Measurements from ENCODE around the gene MGST2.
A peak's percentile ranks its signal among the peaks of the same experiment; 100 is the strongest.
"Not testable (repeated sequence)": the region's sequence is repeated elsewhere in the genome, so short reads cannot be mapped to it uniquely, and the experiment has no call there.

The MGST2 gene

DNA sequence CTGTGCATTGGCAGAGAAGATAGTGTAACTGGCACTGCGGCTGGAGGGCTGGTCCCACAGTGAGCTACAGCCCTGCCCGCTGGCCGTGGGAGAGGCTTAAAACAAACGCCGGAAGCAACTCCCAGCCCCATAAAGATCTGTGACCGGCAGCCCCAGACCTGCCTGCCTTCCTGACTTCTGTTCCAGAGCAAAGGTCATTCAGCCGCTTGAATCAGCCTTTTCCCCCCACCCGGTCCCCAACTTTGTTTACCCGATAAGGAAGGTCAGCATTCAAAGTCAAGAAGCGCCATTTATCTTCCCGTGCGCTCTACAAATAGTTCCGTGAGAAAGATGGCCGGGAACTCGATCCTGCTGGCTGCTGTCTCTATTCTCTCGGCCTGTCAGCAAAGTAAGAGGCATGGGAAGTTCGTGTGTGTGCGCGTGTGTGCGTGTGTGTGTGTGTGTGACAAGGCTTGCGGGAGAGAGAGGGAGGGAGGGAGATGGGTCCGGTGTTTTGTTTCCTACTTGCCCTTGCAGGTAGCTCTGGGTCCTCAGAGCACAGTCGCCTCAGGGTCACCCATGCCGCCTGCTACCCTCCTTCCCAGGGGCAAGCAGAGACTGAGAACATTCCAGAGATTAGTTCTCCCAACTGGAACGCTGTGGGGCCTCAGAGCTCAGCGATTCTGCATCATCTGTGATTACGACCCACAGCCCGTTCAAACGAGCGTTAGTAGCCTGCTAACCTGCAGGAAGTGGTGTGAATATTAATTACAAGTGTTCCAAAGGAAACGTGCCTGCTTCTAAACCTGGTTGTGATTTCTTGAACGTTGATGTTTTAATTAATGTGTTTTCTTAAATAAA lies at the start of gene MGST2:
MGST2 (plus strand) TSS at position 130 of the 840 bp plus-strand sequence; CDS start at position 331, 201 bp downstream.
- peak; percentile 62 for DNase-seq (ENCODE audit: low read depth)

DNA sequence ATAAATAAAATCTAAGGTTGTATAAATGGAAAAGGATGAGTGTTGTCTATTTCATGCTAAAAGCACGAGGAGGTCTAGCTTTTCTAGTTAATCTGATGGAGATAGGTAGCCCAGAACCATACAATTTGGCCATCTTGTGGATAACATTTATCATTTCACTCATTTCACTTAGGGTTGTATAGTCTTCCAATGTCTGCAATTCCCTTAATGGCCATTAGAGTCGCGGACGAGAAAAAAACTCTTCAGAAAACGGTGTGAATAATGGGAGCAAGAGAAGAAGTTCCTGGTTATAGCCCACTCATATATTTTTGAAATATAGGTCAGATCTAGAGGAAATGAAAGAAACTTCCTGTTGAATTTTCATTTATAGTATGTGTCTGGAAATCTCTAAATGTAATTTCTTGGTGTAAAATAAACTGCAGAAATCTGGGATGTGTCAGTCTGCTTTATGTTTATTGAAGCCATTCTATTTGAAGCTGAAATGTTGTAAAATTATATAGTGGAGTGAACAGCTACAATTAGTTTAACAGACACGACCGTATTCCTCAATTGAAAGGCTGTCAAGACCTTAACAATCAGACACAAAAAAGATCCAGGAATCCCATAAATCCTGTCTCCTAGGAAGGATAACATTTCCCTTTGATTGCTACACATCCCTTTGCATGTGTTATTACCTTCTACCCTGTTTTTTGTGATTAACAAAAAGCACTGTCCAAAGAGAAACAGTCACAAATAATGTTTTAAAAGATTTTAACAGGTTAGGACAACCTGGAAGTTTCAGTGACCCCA lies 47.7 kb upstream of the MGST2 start:
- no peak for DNase-seq (ENCODE audit: low read depth)

DNA sequence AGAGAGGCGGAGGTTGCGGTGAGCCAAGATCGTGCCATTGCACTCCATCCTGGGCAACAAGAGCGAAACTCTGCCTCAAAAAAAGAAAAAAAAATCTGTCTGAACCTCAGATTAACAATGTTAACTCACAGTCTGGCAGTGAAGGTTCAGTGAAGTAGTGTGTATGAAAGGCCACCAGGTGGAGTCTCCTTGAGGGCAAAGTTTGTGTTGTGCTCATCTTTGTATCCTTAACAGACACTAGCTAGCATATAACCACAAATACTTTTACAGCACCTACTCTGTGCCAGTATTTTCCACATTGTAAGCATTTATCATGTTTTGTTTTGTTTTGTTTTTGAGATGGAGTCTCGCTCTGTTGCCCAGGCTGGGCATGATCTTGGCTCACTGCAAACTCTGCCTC lies 46.0 kb upstream of the MGST2 start:
- no peak for DNase-seq (ENCODE audit: low read depth)

DNA sequence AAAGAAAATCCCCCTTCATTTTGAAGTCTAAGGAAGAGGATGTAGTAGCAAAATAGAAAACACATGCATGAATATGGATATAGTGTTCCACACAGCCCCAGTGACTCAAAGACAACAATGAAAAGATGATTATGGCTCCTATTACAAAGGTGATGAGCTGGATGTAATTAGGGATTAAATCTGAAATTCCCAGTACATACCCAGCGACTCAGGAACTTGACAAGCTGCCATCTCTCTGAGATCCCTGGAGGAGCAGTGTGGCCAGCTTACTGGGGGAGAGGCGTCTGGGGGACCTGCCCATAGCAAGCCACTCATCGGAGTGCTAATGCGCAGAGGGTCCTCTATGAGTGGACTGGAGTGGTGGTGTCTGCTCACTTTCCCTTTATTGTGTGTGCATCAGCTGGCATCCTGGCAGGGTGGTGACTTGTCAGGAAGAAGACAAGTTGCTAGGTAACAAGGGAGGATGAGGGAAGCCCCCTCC lies 42.7 kb upstream of the MGST2 start:
- no peak for DNase-seq (ENCODE audit: low read depth)

DNA sequence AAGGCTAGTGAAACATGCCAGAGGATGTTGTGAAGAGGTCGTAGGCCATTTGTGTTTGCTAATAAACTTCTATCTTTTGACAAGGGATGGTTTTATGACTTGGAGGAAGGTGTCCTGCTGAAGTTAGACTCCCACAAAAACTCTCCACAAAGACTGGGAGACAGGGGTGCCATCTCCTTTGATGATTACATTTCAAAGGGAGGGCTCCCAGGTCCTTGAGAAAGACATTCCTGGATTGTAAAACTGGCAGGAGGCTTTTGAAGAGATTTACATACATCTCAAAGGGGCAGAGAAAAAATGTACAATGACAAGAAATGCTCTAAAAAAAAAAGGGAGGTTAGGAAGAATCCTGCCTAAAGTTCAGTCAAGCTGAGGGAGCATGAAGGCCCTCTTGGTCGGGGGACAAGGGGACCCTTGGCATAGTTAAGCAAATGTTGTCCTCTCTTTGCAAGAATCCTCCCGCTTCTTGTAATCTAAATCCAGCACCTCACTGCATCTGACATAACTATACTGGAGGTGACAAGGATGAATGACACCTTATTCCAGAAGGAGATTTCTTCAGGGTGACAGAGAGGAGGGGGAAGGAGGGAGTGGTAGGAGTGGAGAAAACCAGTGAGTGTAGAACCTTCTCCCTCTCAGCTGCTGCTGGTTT lies 41.1 kb upstream of the MGST2 start:
- DNase-seq (ENCODE audit: low read depth), result no peak

DNA sequence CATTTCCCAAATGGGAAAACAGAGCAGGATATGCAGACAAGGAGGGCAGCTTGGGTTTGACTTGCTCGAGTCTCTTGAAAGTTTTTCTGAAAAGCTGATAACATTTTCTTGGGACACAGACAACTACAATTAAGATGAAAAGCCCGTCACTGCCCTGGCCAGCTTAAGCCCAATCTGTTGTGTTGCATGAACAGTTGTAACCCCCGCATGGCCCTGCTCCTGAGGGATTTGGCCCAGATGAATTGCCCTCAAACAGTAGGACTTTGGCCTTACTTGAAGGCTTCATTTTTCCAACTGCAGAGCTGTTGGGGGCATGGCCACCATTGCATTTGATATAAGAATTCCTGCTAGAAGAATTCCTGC lies 40.5 kb upstream of the MGST2 start:
- DNase-seq (ENCODE audit: low read depth), result no peak

DNA sequence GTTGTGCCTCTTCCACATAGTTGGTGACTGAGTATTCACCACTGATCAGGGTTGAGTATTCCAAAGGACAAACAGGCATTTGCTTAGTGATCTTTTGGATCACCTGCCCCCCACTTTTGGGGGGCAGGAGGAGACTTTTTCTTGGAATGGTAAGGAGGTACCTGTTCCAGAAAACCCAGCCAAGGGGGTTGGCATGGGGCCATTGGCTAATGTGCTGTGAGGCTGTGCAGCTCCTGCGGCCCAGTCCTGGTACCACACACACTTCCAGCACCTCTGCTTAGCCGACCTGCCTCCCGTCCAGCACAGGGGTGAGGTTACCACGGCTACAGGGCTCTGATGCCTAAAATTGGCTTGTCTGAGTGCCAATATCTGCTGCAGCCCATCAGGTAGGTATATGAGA lies 40.1 kb upstream of the MGST2 start:
- no peak for DNase-seq (ENCODE audit: low read depth)

DNA sequence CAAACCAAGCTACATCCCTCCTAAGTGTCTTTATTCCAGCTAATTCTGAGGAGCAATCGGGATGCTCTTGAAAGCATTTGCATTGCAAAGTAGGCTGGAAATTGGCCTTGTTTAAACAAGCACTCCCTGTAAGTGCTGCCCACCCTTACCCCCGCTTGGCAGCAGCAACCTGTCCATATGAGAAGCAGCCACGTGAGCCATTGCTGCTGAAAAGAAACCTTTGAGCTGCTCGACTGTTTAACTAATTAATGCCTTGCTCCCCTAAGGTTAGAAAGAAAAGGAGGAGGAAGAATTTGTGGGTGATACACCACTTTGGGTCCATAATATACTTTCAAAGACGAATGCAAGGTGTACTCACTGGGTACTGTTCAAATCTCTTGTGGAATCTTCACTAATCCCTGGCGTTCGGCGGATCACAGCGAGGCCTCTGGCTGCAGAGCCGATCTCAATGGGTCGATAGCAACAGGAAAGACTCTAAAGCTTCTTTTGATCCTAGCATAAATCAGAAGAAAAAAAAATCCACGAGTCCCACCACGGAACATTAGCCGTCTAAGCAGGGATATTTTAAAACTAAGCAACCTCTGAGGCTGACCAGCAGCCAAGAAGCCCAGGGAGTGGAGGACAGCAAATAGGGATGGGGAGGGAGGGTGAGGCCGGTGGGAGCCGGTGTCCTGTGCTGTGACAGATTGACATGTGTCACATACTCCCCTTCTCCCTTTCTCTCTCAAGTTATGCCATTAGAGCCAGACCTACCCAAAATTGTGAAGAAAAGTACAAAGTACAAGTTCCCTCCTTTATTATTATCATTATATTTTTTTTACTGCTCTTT lies 37.2 kb upstream of the MGST2 start:
- DNase-seq (ENCODE audit: low read depth), result no peak

DNA sequence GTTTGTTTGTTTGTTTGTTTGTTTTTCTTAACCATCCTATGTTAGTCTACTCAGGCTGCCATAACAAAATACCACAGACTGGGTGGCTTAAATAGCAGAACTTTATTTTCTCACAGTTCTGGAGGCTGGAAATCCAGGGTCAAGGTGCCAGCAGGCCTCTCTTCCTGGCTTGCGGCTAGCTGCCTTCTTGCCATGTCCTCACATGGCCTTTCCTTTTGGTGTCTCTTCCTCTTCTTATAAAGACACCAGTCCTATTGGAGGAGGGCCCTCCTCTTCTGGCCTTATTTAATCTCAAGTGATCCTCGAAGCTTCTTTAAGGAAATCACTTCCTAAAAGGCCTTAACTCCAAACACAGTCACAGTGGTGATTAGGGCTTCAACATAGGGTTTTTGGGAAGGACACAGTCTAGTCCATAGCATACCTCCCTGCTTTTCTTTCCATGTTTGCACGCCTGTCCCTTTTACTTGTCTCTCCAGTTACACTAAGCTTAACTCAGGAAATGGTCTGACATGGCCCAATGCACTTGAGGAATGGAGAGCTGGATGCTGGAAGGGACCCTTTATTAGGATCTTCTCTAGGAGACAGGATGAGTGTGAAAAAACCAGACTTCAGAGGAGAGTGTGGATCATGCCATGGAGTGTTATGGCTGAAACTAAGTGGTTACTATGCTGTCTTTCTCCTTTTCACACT lies 36.0 kb upstream of the MGST2 start:
- no peak for DNase-seq (ENCODE audit: low read depth)

DNA sequence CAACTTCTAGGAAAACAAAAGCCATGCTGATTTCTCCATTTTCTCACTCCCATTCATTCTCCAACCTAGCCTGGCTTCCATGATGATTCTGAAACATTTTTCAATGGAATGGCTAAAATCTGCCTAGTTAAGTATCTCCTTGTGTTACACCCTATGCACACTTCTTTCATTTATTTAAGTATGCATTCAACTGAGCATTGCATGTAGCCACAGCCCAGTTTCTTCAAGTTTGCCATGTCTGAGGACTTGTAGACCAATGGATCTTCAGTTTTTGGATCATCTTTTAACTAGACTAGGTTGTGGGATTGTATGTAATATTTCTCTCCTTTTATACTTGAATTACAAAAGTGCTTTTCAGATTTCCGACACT lies 35.5 kb upstream of the MGST2 start:
- DNase-seq (ENCODE audit: low read depth), result no peak

DNA sequence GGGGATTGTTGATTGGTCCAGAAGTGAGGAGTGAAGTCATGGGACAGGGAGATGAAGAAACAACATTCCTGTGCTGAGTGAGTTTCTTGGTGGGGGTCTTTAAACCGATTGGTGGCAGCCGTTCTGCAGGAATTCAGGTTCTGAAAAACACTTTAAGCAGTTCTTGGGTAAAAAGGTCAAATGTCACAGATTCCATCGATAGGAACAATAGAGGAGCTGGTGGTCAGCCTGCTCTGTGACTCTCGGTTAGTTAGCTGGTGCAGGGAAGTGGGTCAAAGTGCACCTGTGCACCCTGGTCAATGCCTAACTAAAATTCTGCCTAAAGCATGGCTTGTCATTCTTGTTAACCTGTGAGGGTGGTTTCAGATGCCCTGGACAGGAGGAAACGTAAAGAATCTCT lies 34.6 kb upstream of the MGST2 start:
- no peak for DNase-seq (ENCODE audit: low read depth)

DNA sequence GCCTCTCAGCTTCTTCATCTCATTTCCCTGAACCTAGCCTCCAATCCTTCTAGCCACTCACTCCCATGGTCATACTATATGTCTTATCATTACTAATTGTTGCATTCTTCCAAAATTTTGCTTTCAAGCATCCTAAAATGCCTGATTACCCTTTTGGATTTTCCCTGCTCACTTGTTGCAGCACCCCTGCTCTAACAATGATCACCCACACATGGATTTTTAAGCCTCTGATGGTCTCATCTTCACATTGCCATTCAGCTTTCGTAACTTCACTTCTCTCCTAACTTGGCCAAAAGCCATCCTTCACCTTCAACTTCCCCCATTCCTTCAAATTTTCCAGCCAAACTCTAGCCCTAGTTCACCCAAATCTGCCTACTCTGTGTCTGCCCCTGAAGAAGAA lies 33.8 kb upstream of the MGST2 start:
- no peak for DNase-seq (ENCODE audit: low read depth)

DNA sequence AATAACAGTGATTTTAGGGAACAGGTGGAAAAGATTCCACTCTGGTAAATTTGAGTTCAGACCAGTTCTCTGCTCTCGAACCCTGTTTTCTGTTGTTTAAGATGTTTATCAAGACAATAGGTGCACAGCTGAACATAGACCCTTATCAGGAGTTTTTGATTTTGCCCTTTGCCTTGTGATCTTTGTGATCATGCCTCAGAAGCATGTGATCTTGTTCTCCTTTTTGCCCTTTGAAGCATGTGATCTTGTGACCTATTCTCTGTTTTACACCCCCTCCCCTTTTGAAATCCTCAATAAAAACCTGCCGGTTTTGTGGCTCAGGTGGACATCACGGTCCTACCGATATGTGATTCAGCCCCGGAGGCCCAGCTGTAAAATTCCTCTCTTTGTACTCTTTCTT lies 32.9 kb upstream of the MGST2 start:
- not testable (repeated sequence) for DNase-seq (ENCODE audit: low read depth)

DNA sequence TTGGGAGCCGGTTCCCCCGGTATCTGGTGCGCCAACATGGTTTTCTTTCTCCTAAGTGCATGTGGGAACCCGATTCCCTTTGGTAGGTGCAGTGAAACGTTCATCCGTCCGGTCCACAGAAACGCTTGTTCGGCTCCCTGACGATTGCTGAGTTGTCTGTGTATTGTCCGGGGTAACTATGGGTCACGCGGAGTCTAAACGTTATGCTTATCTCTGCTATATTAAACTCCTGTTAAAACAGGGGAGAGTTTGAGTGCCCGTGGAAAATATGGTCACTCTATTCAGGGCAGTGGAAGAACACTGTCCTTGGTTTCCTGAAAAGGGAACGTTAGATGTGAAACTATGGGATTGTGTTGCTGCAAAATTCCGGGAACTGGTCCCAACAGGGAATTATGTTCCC lies 32.4 kb upstream of the MGST2 start:
- DNase-seq (ENCODE audit: low read depth), result no peak

DNA sequence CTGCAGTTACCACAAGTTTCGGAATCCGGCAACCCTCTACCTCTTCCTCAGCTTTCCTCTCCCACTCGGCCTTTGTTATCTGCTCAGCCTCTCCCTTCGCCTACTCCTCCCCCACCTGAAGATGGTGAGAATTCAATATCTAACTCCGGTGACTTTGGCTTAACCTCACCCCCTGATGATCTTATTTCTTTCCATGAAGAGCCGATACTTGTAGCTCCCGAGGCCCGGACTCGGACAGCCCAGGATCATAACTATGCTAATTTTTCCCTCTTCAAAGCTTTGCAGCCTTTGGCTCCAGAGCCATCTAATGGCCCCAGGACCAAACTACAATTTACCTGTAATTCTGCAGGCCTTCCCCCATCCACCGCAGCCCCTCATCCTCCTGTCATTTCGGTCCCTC lies 32.0 kb upstream of the MGST2 start:
- DNase-seq (ENCODE audit: low read depth), result peak; percentile 26

DNA sequence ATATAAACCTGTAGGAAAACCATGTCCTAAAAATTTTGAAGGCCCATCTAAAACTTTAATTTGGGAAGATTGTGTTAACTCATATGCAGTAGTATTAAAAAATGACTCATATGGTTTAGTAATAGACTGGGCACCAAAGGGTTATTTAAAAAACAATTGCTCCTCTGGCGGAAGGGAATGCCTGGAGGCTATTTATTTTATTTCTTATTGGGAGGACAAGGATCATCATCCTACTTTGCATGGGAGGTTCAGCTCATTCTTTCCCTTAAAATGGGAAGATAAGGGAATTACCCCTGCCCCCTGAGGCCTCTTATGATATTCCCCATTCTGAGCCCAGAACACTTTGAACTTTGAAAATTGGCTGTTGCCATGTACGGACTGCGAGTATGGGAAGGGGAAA lies 29.7 kb upstream of the MGST2 start:
- no peak for DNase-seq (ENCODE audit: low read depth)

DNA sequence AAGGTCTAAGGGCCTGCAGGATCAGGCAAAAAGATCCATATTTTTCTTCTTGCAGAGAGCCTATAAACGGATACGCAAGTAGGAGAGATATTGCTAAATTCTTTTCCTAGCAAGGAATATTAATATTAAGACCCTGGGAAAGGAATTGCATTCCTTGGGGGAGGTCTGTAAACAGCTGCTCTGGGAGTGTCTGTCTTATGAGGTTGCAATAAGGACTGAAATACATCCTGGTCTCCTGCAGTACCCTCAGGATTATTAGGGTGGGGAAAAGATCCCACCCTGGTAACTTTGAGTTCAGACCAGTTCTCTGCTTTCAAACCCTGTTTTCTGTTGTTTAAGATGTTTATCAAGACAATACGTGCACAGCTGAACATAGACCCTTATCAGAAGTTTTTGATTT lies 27.3 kb upstream of the MGST2 start:
- DNase-seq (ENCODE audit: low read depth), result not testable (repeated sequence)

DNA sequence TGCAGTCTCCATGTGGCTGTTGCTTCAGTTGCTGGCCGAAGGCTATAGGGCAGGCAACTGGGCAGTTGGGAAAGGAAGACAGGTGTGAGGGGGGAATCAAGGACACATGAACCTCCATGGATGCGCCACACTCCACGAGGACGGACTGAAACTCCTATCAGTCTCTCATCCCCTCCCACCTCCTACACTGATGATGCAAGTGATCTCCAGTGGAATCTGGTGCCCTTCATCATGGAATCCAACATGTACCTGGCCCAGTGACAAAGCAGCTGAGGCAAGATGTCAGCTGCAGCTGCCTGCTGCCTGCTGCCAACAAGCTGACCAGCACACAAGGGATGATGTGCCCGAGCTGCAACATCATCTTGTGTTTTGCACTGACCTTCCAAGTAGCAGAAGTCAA lies 26.0 kb upstream of the MGST2 start:
- DNase-seq (ENCODE audit: low read depth), result no peak

DNA sequence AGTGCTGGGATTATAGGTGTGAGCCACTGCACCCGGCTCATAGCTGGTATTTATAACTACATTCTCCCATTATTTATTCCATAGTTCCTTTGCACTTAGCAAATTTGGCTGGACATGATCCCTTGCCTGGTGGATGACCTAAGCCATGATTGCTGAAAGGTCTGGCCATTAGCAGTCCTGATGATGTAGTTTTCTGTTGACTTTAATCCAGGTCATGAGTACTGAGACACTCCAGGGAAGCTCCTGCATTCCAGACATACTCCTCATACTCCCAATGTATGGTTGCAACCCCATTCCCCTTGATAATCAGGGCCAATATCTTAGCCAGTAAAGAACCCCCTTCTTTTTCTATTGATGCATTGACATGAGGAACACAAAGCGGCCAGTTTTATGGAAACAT lies 24.4 kb upstream of the MGST2 start:
- DNase-seq (ENCODE audit: low read depth), result peak; percentile 13

DNA sequence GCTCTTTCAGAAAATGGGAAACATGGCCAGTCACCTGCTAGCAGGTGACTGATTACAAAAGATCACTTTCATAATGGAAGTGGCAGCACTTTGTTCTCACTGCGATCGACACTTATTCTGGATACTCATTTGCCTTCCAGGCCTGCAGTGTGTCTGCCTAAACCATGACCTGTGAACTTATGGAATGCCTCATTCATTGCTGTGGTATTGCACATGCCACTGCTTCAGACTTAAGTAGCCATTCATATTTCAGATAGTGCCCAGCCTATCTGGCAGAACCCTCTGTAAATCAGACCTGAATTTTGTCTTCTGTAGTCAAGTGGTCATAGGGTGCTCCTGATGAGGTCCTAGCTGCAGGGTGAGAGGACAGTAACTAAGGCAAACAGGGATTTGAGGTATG lies 23.3 kb upstream of the MGST2 start:
- DNase-seq (ENCODE audit: low read depth), result peak; percentile 53
